OCI-LY3 (cell line): ENCODE results near the gene ASIC1.

Experiments
- CTCF ChIP-seq: fragments of 200-600, 300-600 bp; sonication (generic); IDR thresholded peaks from 2 replicates; pipeline ENCODE4 v1.5.1; 2014; ENCODE audit warnings: antibody characterized with exemption, low read length, low read depth
- EZH2phosphoT487 ChIP-seq: fragments of 200-600 bp; shearing (Covaris generic); IDR thresholded peaks from 2 replicates; pipeline ENCODE4 v1.6.1; 2018; ENCODE audit warnings: antibody characterized with exemption, mixed run types, low read depth

GRCh38 chr12:50078281-50078680 lies 20.9 kb downstream of the ASIC1 start:
- TF ChIP-seq EZH2phosphoT487: no peak
- no peak for TF ChIP-seq CTCF
